ENCODE results near the gene MSMO1.

DNA sequence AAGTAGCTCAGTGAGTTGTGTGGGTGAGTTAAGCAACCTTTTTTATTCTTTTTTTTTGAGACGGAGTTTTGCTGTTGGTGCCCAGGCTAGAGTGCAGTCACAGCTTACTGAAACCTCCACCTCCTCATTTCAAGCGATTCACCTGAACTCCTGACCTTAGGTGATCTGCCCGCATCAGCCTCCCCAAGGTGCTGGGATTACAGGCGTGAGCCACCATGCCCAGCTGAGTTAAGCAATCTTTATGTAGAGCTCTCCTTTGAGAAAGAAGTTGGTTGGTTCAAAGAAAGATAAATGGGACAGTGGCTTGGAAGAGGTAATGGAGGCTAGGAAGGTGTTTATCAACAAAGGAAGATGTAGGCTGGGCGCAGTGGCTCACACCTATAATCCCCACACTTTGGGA is 3.2 kb downstream of the MSMO1 start:
- TF ChIP-seq, protein P1, sequence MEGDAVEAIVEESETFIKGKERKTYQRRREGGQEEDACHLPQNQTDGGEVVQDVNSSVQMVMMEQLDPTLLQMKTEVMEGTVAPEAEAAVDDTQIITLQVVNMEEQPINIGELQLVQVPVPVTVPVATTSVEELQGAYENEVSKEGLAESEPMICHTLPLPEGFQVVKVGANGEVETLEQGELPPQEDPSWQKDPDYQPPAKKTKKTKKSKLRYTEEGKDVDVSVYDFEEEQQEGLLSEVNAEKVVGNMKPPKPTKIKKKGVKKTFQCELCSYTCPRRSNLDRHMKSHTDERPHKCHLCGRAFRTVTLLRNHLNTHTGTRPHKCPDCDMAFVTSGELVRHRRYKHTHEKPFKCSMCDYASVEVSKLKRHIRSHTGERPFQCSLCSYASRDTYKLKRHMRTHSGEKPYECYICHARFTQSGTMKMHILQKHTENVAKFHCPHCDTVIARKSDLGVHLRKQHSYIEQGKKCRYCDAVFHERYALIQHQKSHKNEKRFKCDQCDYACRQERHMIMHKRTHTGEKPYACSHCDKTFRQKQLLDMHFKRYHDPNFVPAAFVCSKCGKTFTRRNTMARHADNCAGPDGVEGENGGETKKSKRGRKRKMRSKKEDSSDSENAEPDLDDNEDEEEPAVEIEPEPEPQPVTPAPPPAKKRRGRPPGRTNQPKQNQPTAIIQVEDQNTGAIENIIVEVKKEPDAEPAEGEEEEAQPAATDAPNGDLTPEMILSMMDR (IDR thresholded peaks at IDR 0.05) = no peak
- no peak for TF ChIP-seq POLR2A (IDR thresholded peaks at IDR 0.05)

Measured in vagina (tissue), 2 donors.